GM23338 (cell line): Measurements from ENCODE around the gene PPP4R1. TPM values are rescaled to one million over a fixed set of nuclear protein-coding genes. Genes with fewer than 3 reads are reported as not detected.

Source experiments
- CTCF ChIP-seq, 2 experiments: fragments of 200-600 bp in 1 of 2; sonication (generic) in 1 of 2; conservative IDR thresholded peaks; 2 replicates each; pipeline versions ENCODE4 v1.5.1 to v1.6.1; 2016 to 2017; ENCODE audit warnings: antibody characterized with exemption in 2 of 2, low read depth in 2 of 2, mild to moderate bottlenecking in 2 of 2, moderate library complexity in 1 of 2
- EZH2 ChIP-seq: fragments of 200-600 bp; sonication (generic); IDR thresholded peaks from one replicate; pipeline ENCODE4 v1.8.0; 2017; ENCODE audit warnings: antibody characterized with exemption, mild to moderate bottlenecking, low read depth; ENCODE audit not compliant: unreplicated experiment
- EZH2phosphoT487 ChIP-seq: fragments of 200-600 bp; sonication (generic); IDR thresholded peaks from one replicate; pipeline ENCODE4 v1.8.1; 2018; ENCODE audit warnings: antibody characterized with exemption; ENCODE audit not compliant: unreplicated experiment
- NANOG ChIP-seq: IDR thresholded peaks from 2 replicates; pipeline ENCODE4 v1.6.1; 2016; ENCODE audit warnings: antibody characterized with exemption, borderline replicate concordance
- REST ChIP-seq: IDR thresholded peaks from one replicate; pipeline ENCODE4 v1.6.1; 2018; ENCODE audit warnings: antibody characterized with exemption; ENCODE audit not compliant: unreplicated experiment
- ZNF114 ChIP-seq: fragments of 250-450 bp; sonication (Bioruptor Pico); IDR thresholded peaks from 2 replicates; pipeline ENCODE4 v1.5.0; 2020; ENCODE audit warnings: mild to moderate bottlenecking, moderate library complexity
- ZNF331 ChIP-seq: fragments of 250-450 bp; sonication (Bioruptor Pico); IDR thresholded peaks from 2 replicates; pipeline ENCODE4 v1.5.0; 2020; ENCODE audit warnings: low read depth, mild to moderate bottlenecking, moderate library complexity
- ZNF462 ChIP-seq: fragments of 250-450 bp; sonication (Bioruptor Pico); IDR thresholded peaks from 2 replicates; pipeline ENCODE4 v1.5.0; 2020; ENCODE audit warnings: mild to moderate bottlenecking, moderate library complexity
- polyA plus RNA-seq: library from polyadenylated mRNA; unstranded; fragments of >200 nt; fragmentation: Nextera tagmentation; extraction: Ambion mirVana; gene quantifications from 2 replicates; pipeline ENCODE4 v1.2.1, GENCODE V29; 2016
- total RNA-seq: library from RNA; depleted of rRNA; stranded (reverse); fragments of >200 nt; shearing (Covaris generic); gene quantifications from 2 replicates; pipeline ENCODE4 v1.2.3, GENCODE V29; 2014

The PPP4R1 gene
- total and polyA plus RNA-seq, 2 experiments from 2014 or later = 18.1 to 79.4 TPM

GRCh38 chr18:9561759-9562158, 52.6 kb downstream of the PPP4R1 start (continued):
- TF ChIP-seq ZNF462 (CRISPR knock-in tag) = no peak
- TF ChIP-seq ZNF114 (CRISPR knock-in tag) = no peak
- TF ChIP-seq EZH2phosphoT487 = no peak
- no peak for TF ChIP-seq CTCF (conservative IDR thresholded peaks at IDR 0.05; ENCODE audit: low read depth in 2 of 2)
- no peak for TF ChIP-seq ZNF331
- no peak for TF ChIP-seq REST
- no peak for TF ChIP-seq NANOG
- TF ChIP-seq EZH2 = no peak
